SH-SY5Y (cell line): ENCODE measurements around the gene TNXB.

Source experiments
- GATA2 ChIP-seq: IDR thresholded peaks from 2 replicates; pipeline ENCODE4 v1.6.1; 2011; ENCODE audit warnings: mild to moderate bottlenecking, low read depth, low read length
- GATA3 ChIP-seq: IDR thresholded peaks from 2 replicates; pipeline ENCODE4 v1.6.1; 2011; ENCODE audit warnings: low read depth, mild to moderate bottlenecking, low read length, moderate library complexity

The TNXB gene

GRCh38 chr6:32109765-32110160 is 625 bp upstream of the TNXB start:
- no peak for TF ChIP-seq GATA3
- TF ChIP-seq GATA2: no peak

GRCh38 chr6:32108727-32109113 is 418 bp downstream of the TNXB start:
- TF ChIP-seq GATA3 (no peak), GATA2 (no peak)

GRCh38 chr6:32108094-32108627 is 977 bp downstream of the TNXB start:
- TF ChIP-seq GATA3: no peak

DNA sequence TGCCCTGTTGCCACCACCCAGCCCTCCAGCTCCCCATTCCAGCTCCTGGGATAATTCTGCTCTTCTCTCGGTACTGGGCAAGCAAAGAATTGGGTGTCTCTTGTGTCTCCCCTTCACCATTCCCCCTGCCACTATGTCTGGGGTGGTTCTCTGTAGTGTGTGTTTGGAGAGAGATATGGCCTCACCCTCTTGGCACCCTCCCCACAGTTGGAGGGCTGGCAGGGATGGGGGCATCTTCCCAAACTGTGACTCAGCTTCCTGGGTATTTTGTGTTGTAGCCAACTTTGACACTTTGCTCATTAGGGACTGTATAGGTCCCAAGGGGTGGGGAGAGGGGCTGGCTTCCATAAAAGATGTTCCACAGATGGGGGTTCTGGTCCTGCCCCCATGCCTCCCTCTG is 1.7 kb downstream of the TNXB start:
- no peak for TF ChIP-seq GATA2
- TF ChIP-seq GATA3: no peak

DNA sequence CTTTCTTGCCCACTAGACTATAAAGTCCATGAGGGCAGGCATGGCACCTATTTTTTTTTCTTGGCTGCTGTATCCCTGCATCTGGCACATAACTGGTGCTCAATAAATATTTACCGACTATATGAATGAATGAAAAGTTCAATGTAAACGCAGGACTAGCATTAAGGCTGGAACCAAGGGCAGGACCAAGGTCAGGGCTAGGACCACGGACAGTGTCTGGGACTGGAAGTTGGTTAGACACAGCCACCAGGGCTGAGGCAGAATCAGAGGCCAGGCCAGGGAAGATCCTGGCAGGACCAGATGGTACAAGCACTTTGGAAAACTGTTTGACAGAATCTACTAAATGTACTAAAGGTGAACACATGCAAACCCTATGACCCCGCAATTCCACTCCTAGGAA is 3.7 kb downstream of the TNXB start:
- no peak for TF ChIP-seq GATA2
- no peak for TF ChIP-seq GATA3

- no peak for TF ChIP-seq GATA2
- no peak for TF ChIP-seq GATA3
Measured at GRCh38 chr6:32102255-32102654, 6.9 kb downstream of the TNXB start.

- TF ChIP-seq GATA3 (no peak), GATA2 (no peak)
Measured at GRCh38 chr6:32097364-32097763, 11.8 kb downstream of the TNXB start.

DNA sequence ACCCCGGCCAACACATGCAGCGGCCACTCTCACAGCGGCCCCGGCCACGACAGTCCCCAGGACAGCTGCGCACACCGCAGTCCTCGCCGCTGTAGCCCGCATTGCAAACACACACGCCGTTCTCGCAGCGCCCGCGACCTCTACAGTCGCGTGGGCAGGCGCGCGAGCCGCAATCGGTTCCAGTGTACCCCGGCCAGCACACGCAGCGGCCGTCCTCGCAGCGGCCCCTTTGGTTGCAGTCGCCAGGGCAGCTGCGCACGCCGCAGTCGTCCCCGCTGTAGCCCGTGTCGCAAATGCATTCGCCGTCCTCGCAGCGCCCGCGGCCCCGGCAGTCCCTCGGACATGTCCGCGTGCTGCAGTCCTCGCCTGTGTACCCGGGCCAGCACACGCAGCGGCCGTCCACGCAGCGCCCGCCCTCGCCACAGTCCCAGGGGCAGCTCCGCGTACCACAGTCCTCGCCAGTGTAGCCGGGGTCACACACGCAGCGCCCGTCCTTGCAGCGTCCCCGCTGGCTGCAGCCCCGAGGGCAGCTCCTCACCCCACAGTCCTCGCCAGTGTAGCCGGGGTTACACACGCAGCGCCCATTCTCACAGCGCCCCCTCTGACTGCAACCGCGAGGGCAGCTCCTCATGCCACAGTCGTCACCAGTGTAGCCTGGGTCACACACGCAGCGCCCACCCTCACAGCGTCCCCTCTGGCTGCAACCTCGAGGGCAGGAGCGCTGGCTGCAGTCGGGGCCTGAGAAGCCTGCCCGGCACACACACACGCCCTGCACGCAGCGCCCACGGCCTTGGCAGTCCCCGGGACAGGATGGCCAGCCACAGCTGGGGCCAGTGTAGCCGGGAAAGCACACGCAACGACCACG is 12.5 kb downstream of the TNXB start:
- TF ChIP-seq GATA2: no peak
- TF ChIP-seq GATA3: no peak

DNA sequence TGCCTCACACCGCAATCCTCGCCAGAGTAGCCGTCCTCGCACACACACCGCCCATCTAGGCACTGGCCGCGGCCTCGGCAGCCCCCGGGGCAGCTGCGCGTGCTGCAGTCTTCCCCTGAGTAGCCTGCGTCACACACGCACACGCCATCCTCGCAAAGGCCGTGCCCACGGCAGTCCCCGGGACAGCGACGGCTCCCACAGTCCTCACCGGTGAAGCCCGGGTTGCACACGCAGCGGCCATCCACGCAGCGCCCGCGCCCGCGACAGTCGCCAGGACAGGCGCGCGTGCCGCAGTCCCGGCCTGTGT is 13.1 kb downstream of the TNXB start:
- TF ChIP-seq GATA3 (no peak), GATA2 (no peak)

DNA sequence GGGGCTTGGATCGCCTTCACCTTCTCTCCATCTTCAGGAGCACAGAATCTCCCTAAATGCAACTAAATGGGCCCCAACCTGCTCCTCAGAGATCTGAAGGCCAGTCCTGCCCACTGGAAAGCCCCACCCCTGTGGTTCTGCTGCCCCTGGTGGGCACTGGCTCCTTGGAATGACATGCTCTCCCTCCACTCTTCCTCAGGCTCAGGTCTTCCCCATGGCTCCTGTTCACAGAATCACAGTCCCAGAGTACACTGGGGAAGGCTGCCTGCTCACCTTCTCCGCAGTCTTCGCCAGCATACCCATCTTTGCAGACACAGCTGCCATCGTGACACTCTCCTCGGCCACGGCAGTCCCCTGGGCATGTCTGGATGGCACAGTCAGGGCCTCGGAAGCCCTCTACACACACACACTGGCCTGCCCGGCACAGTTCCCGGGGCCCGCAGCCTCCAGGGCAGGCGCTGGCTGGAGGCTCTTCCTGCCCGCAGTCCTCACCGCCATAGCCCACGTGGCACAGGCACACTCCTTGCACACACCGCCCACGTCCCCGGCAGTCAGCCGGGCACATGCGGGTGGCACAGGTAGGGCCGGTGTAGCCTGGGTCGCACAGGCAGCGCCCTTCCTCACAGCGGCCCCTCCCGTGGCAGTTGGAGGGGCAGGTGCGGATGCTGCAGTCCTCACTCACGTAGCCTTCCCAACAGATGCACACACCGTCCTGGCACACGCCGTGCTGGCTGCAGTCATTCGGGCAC is 13.6 kb downstream of the TNXB start:
- TF ChIP-seq GATA2 (no peak), GATA3 (no peak)

DNA sequence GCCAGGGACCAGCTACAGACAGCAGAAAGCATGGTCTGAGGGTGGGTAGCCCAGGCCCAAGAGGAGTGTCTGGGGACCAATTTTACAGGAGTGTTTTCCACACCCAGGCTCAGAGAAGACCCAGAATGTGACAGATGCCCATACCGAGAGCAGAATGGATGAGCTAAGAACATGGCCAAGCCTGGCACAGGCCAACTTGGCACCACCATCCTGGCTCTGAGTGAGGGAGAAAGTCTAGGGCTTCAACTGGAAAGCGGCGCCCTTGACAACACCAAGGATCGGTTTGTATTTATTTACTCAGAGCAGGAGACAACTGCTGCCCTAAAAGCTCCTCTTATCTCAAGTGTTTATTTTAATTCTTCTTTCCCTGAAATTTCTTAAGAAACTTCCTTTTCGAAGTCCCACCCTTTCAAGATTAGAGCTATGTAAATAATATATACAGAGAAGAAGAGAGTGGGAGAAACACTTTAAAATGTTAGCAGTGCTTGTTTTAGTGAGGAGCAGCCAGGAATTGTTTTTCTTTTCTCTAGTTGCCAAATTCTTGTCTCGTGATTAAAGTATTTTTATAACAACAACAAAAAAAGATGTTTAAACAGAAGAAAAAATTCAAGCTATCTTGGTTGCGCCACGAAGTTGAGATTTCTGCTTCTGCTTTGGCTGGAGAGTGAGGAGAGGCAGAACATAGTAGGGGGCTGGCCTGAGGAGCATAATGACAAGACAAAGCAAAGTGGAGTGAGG is 16.2 kb downstream of the TNXB start:
- TF ChIP-seq GATA2 (no peak), GATA3 (no peak)

GRCh38 chr6:32089082-32089828 is 19.9 kb downstream of the TNXB start:
- TF ChIP-seq GATA3 (no peak), GATA2 (no peak)

DNA sequence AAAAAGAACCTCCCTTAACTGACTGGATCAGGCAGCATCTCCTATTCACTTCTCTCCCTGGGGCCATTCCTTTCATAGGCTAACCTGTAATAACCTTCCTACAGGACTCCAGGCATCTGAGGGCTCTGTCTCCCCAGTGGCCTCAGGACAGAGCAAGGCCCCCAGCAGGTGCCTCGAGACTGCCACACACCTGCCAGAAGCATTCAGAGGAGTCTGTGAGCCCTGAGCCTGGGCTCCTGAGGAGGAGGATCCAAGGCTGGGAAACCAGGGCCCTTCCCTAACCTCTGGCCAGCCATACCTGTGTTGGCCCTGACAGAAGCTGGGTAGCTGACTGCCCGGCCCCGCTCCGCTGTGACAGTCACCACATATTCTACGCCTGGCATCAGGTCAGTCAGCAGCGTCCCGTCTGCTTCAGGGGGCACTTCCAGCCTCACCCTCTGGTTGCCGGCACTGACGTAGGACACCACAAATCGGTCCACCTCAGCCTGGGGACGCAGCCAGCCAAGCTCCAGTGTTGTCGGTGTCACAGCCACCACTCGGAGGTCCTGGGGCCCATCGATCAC is 20.6 kb downstream of the TNXB start:
- TF ChIP-seq GATA2: no peak
- TF ChIP-seq GATA3: no peak
